ENCODE data around the gene CHST8. TPM values are rescaled to one million over a fixed set of nuclear protein-coding genes. Genes with fewer than 3 reads are reported as not detected.

CHST8 gene
- total and polyA plus RNA-seq, 4 donors = 0.09 to 0.67 (median 0.24) TPM

GRCh38 chr19:33673258-33673875 is 51.6 kb downstream of the CHST8 start:
- Histone ChIP-seq H3K36me3 (ENCODE audit: control insufficient read depth in 4 of 4, insufficient read depth in 4 of 4, low read length in 4 of 4) (no peaks in the 10 kb centered on the region), H3K9ac (ENCODE audit: insufficient read depth in 1 of 2, low read length in 2 of 2) (no peak overlapping the region), H3K27ac (ENCODE audit: low read depth in 1 of 2, low read length in 1 of 2) (no peak overlapping the region), H3K4me1 (ENCODE audit: control insufficient read depth in 5 of 5, insufficient read depth in 5 of 5, low read length in 5 of 5) (no peaks in the 10 kb centered on the region), H3K9me3 (ENCODE audit: control insufficient read depth in 4 of 4, insufficient read depth in 3 of 4, low read length in 3 of 4) (no peaks in the 10 kb centered on the region), H3K27me3 (ENCODE audit: control insufficient read depth in 3 of 3, insufficient read depth in 3 of 3, low read length in 2 of 3) (peaks cover 0 to 4% (median 0%) of the 10 kb centered on the region in 3 donors), H3K4me3 (no peak overlapping the region)
- ATAC-seq (ENCODE audit: insufficient read depth, low FRiP score) (no peak), DNase-seq (no peak)
- 71 to 76% methylated on average over 9 of the region's 9 CpGs for WGBS, 2 donors
- TF ChIP-seq, protein P1, sequence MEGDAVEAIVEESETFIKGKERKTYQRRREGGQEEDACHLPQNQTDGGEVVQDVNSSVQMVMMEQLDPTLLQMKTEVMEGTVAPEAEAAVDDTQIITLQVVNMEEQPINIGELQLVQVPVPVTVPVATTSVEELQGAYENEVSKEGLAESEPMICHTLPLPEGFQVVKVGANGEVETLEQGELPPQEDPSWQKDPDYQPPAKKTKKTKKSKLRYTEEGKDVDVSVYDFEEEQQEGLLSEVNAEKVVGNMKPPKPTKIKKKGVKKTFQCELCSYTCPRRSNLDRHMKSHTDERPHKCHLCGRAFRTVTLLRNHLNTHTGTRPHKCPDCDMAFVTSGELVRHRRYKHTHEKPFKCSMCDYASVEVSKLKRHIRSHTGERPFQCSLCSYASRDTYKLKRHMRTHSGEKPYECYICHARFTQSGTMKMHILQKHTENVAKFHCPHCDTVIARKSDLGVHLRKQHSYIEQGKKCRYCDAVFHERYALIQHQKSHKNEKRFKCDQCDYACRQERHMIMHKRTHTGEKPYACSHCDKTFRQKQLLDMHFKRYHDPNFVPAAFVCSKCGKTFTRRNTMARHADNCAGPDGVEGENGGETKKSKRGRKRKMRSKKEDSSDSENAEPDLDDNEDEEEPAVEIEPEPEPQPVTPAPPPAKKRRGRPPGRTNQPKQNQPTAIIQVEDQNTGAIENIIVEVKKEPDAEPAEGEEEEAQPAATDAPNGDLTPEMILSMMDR (IDR thresholded peaks at IDR 0.05; ENCODE audit: control extremely low read depth, extremely low read depth) = no peak

DNA sequence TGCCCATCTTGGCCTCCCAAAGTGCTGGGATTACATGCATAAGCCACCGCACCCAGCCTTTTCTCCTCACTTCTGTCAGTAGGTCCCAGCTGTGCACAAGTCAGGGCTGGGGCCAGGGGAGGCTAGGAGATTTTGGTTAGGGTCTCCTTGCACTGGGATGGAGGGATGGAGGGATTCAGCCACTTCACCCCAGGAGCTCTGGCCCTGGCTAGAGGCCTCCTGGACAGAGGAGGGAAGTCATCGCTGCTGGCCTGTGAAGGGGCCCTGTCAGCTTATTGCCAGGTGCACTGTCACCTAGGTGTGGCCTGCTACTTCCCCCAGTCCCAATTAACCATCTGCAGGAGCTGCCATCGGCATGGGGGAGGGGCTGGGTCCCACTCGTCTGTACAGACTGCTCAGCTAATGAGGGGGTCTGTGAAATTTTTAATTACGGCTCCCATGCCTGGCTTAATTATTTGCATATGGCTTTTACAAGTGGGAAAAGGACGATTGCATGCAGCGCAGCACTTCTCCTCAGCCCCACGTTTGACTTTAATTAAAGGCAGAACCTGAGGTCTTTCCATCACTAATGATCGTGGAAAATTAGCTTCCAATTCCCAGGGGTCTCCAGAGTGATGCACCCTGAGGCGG is 52.4 kb downstream of the CHST8 start:
- Histone ChIP-seq H3K4me1 (ENCODE audit: control insufficient read depth in 5 of 5, insufficient read depth in 5 of 5, low read length in 5 of 5) (no peaks in the 10 kb centered on the region), H3K27me3 (ENCODE audit: control insufficient read depth in 3 of 3, insufficient read depth in 3 of 3, low read length in 2 of 3) (peaks cover 0 to 4% (median under 1%) of the 10 kb centered on the region in 3 donors), H3K9ac (ENCODE audit: insufficient read depth in 1 of 2, low read length in 2 of 2) (no peak overlapping the region), H3K36me3 (ENCODE audit: control insufficient read depth in 4 of 4, insufficient read depth in 4 of 4, low read length in 4 of 4) (no peaks in the 10 kb centered on the region), H3K27ac (ENCODE audit: low read depth in 1 of 2, low read length in 1 of 2) (no peak overlapping the region), H3K4me3 (no peak overlapping the region), H3K9me3 (ENCODE audit: control insufficient read depth in 4 of 4, insufficient read depth in 3 of 4, low read length in 3 of 4) (no peaks in the 10 kb centered on the region)
- DNase-seq (no peak), ATAC-seq (ENCODE audit: insufficient read depth, low FRiP score) (no peak)
- TF ChIP-seq, protein P1 (IDR thresholded peaks at IDR 0.05; ENCODE audit: control extremely low read depth, extremely low read depth) = no peak
- WGBS, 2 donors = 65 to 68% methylated on average over 10 of the region's 10 CpGs

DNA sequence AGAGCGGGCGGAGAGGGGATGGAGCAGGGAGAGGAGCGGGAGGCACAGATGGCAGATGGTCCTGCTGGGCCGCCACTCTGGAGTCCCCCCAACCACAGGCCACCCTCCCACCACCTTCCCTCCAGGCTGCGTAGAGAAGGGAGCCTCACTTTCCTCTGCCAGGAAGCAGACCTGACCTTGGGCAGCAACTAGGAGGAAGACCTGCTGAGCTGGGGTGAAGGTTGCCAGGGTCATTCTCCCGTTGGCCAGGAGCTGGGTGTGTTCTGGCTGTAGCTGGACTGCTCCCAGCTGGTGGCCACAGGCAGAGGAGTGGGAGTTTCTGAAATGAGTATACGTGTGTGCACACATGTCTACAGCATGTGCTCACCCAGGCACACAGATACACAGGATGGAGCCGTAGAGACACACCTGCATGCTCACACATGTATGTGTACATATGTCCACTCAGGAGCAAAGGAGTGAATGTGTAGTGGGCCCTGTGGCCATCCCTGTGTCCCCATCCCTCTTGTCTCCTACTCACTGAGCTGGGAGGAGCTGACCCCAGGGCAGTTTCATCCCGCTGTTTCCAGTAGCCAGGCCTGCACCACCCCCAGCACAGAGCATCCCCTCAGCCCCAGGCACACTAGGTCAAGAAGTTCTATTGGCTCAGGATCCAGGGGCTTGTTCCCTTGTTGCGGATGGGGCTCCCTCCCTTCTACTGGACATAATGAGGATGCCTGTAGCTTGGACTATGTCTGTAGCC is 53.0 kb downstream of the CHST8 start:
- Histone ChIP-seq H3K27ac (ENCODE audit: low read depth in 1 of 2, low read length in 1 of 2) (no peak overlapping the region), H3K4me1 (ENCODE audit: control insufficient read depth in 5 of 5, insufficient read depth in 5 of 5, low read length in 5 of 5) (no peaks in the 10 kb centered on the region), H3K27me3 (ENCODE audit: control insufficient read depth in 3 of 3, insufficient read depth in 3 of 3, low read length in 2 of 3) (peaks cover 0 to 4% (median 4%) of the 10 kb centered on the region in 3 donors), H3K9ac (ENCODE audit: insufficient read depth in 1 of 2, low read length in 2 of 2) (no peak overlapping the region), H3K9me3 (ENCODE audit: control insufficient read depth in 4 of 4, insufficient read depth in 3 of 4, low read length in 3 of 4) (no peaks in the 10 kb centered on the region), H3K36me3 (ENCODE audit: control insufficient read depth in 4 of 4, insufficient read depth in 4 of 4, low read length in 4 of 4) (no peaks in the 10 kb centered on the region), H3K4me3 (no peak overlapping the region)
- no peak for ATAC-seq (ENCODE audit: insufficient read depth, low FRiP score)
- WGBS, 2 donors = 65 to 68% methylated on average over 10 of the region's 10 CpGs
- TF ChIP-seq, protein P1 (IDR thresholded peaks at IDR 0.05; ENCODE audit: control extremely low read depth, extremely low read depth) = no peak
- DNase-seq = no peak

All from lung (tissue), 12 donors.